ENCODE data around the gene FNDC3A. TPM values are rescaled to one million over a fixed set of nuclear protein-coding genes. Genes with fewer than 3 reads are reported as not detected.
"Not testable (repeated sequence)": the region's sequence is repeated elsewhere in the genome, so short reads cannot be mapped to it uniquely, and the experiment has no call there.

Gene FNDC3A
- total RNA-seq, 1 donor, result 50.7 TPM

DNA sequence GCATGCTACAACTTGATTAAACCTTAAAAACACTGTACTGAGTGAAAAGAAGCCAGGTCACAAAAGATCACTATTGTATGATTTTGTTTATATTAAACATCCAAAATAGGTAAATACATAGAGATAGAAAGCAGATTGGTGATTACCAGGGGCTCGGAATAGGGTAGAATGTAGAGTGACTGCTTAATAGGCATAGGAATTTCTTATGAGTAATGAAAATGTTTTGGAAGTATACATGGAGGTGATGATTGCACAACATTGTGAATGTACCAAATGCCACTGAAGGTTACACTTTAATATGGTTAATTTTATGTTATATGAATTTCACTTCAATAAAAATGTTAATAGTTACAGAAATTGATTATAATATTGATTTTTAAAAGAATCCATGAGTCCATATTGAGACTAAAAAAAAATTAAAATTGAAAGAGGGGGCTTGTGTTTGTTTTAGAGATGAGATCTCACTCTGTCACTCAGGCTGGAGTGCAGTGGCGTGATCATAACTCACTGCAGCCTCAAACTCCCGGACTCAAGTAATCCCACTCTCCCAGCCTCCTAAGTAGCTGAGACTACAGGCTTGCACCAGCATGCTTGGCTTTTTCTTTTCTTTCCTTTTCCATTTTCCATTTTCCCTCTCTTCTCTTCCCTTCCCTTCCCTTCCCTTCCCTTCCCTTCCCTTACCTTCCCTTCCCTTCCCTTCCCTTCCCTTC is 85.1 kb downstream of the FNDC3A start:
- no peaks in the 10 kb centered on the region for H3K9me3 ChIP-seq (ENCODE audit: low read depth, low read length)
- H3K4me2 ChIP-seq (ENCODE audit: insufficient read depth, low read length), result no peak overlapping the region
- H3K36me3 ChIP-seq (ENCODE audit: insufficient read depth, low read length), result no peaks in the 10 kb centered on the region
- H4K20me1 ChIP-seq (ENCODE audit: insufficient read depth, low read length), result no peaks in the 10 kb centered on the region
- DNase-seq (ENCODE audit: insufficient read length, low spot score, missing footprints), result no peak
- no peak overlapping the region for H3K4me3 ChIP-seq (ENCODE audit: insufficient read depth, low read length)
- TF ChIP-seq, protein P1, sequence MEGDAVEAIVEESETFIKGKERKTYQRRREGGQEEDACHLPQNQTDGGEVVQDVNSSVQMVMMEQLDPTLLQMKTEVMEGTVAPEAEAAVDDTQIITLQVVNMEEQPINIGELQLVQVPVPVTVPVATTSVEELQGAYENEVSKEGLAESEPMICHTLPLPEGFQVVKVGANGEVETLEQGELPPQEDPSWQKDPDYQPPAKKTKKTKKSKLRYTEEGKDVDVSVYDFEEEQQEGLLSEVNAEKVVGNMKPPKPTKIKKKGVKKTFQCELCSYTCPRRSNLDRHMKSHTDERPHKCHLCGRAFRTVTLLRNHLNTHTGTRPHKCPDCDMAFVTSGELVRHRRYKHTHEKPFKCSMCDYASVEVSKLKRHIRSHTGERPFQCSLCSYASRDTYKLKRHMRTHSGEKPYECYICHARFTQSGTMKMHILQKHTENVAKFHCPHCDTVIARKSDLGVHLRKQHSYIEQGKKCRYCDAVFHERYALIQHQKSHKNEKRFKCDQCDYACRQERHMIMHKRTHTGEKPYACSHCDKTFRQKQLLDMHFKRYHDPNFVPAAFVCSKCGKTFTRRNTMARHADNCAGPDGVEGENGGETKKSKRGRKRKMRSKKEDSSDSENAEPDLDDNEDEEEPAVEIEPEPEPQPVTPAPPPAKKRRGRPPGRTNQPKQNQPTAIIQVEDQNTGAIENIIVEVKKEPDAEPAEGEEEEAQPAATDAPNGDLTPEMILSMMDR (IDR thresholded peaks at IDR 0.05; ENCODE audit: extremely low read depth, low read depth, low read length), result no peak
- H3K27ac ChIP-seq (ENCODE audit: low read depth, low read length), result no peak overlapping the region
- H3K79me2 ChIP-seq (ENCODE audit: insufficient read depth, low read length), result peaks cover 16% of the 10 kb centered on the region
- H3K4me1 ChIP-seq (ENCODE audit: insufficient read depth, low read length), result peaks cover 14% of the 10 kb centered on the region
- no peak overlapping the region for H2AFZ ChIP-seq (ENCODE audit: low read length)
- H3K27me3 ChIP-seq (ENCODE audit: insufficient read depth, low read length), result no peaks in the 10 kb centered on the region

DNA sequence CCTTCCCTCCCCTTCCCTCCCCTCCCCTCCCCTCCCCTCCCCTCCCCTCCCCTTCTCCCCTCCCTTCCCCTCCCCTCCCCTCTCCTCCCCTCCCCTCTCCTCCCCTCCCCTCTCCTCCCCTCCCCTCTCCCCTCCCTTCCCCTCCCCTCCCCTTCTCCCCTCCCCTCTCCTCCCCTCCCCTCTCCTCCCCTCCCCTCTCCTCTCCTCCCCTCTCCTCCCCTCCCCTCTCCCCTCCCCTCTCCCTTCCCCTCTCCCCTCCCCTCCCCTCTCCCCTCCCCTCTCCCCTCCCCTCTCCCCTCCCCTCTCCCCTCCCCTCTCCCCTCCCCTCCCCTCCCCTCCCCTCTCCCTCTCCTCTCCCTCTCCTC is 85.7 kb downstream of the FNDC3A start:
- H3K27me3 ChIP-seq (ENCODE audit: insufficient read depth, low read length); H3K36me3 ChIP-seq (ENCODE audit: insufficient read depth, low read length); H2AFZ ChIP-seq (ENCODE audit: low read length); H3K4me3 ChIP-seq (ENCODE audit: insufficient read depth, low read length); H3K9me3 ChIP-seq (ENCODE audit: low read depth, low read length); DNase-seq (ENCODE audit: insufficient read length, low spot score, missing footprints); H3K27ac ChIP-seq (ENCODE audit: low read depth, low read length); H4K20me1 ChIP-seq (ENCODE audit: insufficient read depth, low read length); H3K4me2 ChIP-seq (ENCODE audit: insufficient read depth, low read length): not testable (repeated sequence)
- Histone ChIP-seq H3K79me2 (ENCODE audit: insufficient read depth, low read length) (peaks cover 16% of the 10 kb centered on the region), H3K4me1 (ENCODE audit: insufficient read depth, low read length) (peaks cover 14% of the 10 kb centered on the region)

DNA sequence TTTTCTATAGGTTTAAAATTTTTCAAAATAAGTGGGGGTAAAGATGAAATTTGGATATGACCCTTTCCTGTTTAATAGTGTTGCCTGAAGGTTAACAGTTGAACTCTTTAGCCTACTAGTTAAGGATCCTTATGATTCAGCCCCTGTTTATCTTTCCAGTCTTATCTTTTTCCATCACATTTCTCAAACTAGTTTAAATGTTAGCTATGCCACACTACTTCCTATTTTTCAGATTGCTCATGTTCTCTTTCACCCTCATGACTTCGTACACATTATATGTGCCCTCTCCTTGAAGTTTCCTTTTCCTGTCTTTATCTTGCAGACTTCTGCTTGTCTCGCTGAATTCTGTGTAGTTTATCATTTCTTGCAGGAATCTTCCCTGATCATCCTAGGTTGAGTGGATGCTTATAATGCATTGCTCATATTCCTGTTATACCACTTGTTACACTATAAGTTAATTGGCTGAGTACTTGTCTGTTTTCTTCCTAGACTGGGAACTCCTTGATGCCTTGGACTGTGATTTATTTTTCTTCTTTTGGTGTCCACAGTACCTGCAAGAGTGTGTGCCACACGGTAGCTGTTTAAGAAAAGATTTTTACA is 86.7 kb downstream of the FNDC3A start:
- no peak overlapping the region for H3K4me2 ChIP-seq (ENCODE audit: insufficient read depth, low read length)
- H3K79me2 ChIP-seq (ENCODE audit: insufficient read depth, low read length), result peaks cover 16% of the 10 kb centered on the region
- H3K36me3 ChIP-seq (ENCODE audit: insufficient read depth, low read length), result no peaks in the 10 kb centered on the region

DNA sequence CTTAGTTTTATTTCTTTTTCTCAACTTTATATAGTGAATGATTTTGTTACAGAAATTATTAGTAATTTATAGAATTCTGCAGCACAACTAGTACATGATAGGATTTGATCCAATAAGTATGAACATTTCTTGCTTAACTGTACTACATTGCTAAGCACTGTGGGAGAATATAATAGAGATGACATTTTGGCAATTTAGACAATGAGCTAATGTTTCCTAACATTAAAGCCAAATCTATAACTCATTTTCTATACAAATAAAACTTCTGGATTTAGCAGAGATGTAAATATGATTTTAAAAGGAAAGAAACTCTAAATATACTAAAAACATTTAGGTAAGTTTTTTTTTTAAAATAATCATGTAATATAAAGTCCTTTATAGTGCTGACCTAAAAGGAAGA is 87.3 kb downstream of the FNDC3A start:
- Histone ChIP-seq H3K79me2 (ENCODE audit: insufficient read depth, low read length) (peaks cover 16% of the 10 kb centered on the region), H3K27ac (ENCODE audit: low read depth, low read length) (peak overlapping the region; percentile 34), H3K4me3 (ENCODE audit: insufficient read depth, low read length) (no peak overlapping the region), H3K27me3 (ENCODE audit: insufficient read depth, low read length) (no peaks in the 10 kb centered on the region), H3K4me2 (ENCODE audit: insufficient read depth, low read length) (no peak overlapping the region), H3K9me3 (ENCODE audit: low read depth, low read length) (no peaks in the 10 kb centered on the region), H2AFZ (ENCODE audit: low read length) (no peak overlapping the region), H3K36me3 (ENCODE audit: insufficient read depth, low read length) (no peaks in the 10 kb centered on the region), H3K4me1 (ENCODE audit: insufficient read depth, low read length) (peaks cover 14% of the 10 kb centered on the region), H4K20me1 (ENCODE audit: insufficient read depth, low read length) (no peaks in the 10 kb centered on the region)
- TF ChIP-seq, protein P1 (IDR thresholded peaks at IDR 0.05; ENCODE audit: extremely low read depth, low read depth, low read length), result no peak
- no peak for DNase-seq (ENCODE audit: insufficient read length, low spot score, missing footprints)

More for the DNA sequence above, 86.7 kb downstream of the FNDC3A start:
- no peak for DNase-seq (ENCODE audit: insufficient read length, low spot score, missing footprints)
- Histone ChIP-seq H4K20me1 (ENCODE audit: insufficient read depth, low read length) (no peaks in the 10 kb centered on the region), H2AFZ (ENCODE audit: low read length) (no peak overlapping the region), H3K27me3 (ENCODE audit: insufficient read depth, low read length) (no peaks in the 10 kb centered on the region), H3K4me3 (ENCODE audit: insufficient read depth, low read length) (no peak overlapping the region), H3K27ac (ENCODE audit: low read depth, low read length) (peak overlapping the region; percentile 2), H3K9me3 (ENCODE audit: low read depth, low read length) (no peaks in the 10 kb centered on the region), H3K4me1 (ENCODE audit: insufficient read depth, low read length) (peaks cover 14% of the 10 kb centered on the region)
- TF ChIP-seq, protein P1 (IDR thresholded peaks at IDR 0.05; ENCODE audit: extremely low read depth, low read depth, low read length), result no peak
